ENCODE data around the gene GJB5.

The GJB5 gene

DNA sequence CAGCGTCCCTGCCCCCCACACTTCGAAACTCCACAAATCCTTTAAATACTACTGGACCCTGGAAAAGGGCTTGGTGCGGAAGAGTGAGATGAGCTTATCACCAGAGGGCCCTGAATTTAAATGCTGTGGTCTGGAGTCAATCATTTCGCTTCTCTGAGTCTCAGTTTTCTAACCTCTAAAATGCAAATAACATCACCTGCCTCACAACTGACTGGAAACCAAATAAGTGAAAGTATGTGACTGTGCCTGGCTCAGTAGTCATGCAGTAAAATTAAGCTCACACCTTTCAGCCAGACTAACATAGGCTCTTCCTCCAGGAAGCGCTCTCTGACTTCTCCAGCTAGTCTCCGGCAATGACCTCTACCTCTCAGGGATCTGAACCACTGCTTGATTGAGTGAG, 42.1 kb downstream of the GJB5 start:
- no peak for DNase-seq

DNA sequence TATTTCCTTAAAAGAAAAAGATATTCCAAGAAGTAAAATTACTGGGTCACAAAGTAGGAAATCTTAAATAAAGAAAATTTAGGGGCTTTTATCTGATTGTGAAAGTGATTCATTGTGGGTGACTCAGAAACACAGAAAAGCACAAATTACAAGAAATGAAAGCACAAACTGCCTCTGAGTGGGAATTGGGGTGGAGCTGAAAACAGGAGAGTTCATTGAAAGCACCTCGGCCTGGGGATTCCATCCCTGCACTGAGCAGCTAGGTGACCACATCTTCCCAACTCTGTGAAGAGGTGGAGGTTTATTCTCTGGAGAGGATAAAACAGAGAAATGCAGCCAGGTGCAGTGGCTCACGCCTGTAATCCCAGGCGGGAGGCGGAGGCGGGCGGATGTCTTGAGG, 45.4 kb downstream of the GJB5 start:
- peak in 1 of 2 donors; percentile 26 for DNase-seq

DNA sequence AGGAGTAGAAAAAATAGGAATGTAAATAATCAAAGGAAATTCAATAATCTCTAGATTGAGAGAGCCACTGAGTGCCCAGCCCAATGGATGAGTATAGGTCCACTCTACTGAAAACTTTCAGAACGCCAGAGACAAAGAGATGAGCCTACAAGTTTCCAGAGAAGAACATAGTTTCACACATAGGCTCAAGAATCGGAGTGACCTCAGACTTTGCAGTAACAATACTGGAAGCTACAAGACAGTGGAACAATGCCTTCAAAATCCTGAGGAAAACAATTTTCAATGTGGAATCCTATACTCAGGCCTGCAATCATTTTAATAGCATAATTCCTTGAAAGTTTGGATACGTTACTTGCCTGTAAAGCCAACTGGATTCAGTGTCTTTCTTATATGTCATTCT, 48.9 kb downstream of the GJB5 start:
- no peak for DNase-seq

DNA sequence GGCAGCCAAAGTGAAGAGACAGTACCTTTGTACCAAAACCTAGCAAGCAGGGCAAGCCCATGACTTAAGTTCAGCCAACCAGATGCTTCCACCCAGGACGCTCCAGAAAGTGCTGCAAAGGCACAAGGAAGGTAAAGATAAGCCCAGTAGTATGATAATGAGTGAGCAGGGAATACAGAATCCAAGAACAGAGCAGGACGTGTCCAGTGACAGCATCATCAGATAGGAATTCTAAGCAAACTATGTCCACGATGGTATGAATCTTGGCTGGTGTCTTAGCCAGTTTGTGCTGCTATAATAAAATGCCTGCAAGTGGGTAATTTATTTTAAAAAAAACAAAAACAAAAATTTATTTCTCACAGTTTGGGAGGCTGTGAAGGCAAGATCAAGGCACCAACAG, 51.5 kb downstream of the GJB5 start:
- no peak for DNase-seq
